MG63 (cell line): Measurements from ENCODE around the gene KCNJ6. TPM values are rescaled to one million over a fixed set of nuclear protein-coding genes. Genes with fewer than 3 reads are reported as not detected.
"Not testable (repeated sequence)": the region's sequence is repeated elsewhere in the genome, so short reads cannot be mapped to it uniquely, and the experiment has no call there.

Source experiments
- DNase-seq: peaks from one replicate; pipeline ENCODE4 v3.0.0-alpha.2; 2020
- H3K27me3 ChIP-seq: fragments of 250-450 bp; sonication (Bioruptor Pico); 2 replicates; pipeline ENCODE4 v1.5.1; 2020; ENCODE audit warnings: mild to moderate bottlenecking, moderate library complexity
- H3K36me3 ChIP-seq: fragments of 250-450 bp; sonication (Bioruptor Pico); 2 replicates; pipeline ENCODE4 v1.5.1; 2020; ENCODE audit warnings: mild to moderate bottlenecking, moderate library complexity
- H3K4me3 ChIP-seq: fragments of 250-450 bp; sonication (Bioruptor Pico); 2 replicates; pipeline ENCODE4 v1.5.1; 2020; ENCODE audit warnings: mild to moderate bottlenecking, moderate library complexity
- H3K9me3 ChIP-seq: fragments of 250-450 bp; sonication (Bioruptor Pico); 2 replicates; pipeline ENCODE4 v1.5.1; 2020; ENCODE audit warnings: mild to moderate bottlenecking, moderate library complexity
- total RNA-seq: library from RNA; depleted of rRNA; stranded (reverse); fragments of >200 nt; shearing (Covaris generic); gene quantifications from 2 replicates; pipeline ENCODE4 v1.2.3, GENCODE V29; 2014; ENCODE audit warnings: low replicate concordance

Gene KCNJ6
- total RNA-seq, 1 experiment from 2014 or later = not detected

- Histone ChIP-seq H3K27me3 (no peaks in the 10 kb centered on the region), H3K4me3 (no peak overlapping the region), H3K9me3 (no peaks in the 10 kb centered on the region), H3K36me3 (no peaks in the 10 kb centered on the region)
- no peak for DNase-seq
Observed at GRCh38 chr21:37671381-37671780, 244.9 kb downstream of the KCNJ6 start.

- no peak overlapping the region for H3K4me3 ChIP-seq
- no peak for DNase-seq
Observed at GRCh38 chr21:37670883-37671282, 245.4 kb downstream of the KCNJ6 start.

GRCh38 chr21:37669249-37669648 is 247.0 kb downstream of the KCNJ6 start:
- Histone ChIP-seq H3K4me3 (no peak overlapping the region), H3K9me3 (no peaks in the 10 kb centered on the region), H3K27me3 (no peaks in the 10 kb centered on the region), H3K36me3 (no peaks in the 10 kb centered on the region)
- no peak for DNase-seq

More at GRCh38 chr21:37670883-37671282, 245.4 kb downstream of the KCNJ6 start:
- no peaks in the 10 kb centered on the region for H3K9me3 ChIP-seq
- no peaks in the 10 kb centered on the region for H3K27me3 ChIP-seq
- H3K36me3 ChIP-seq = no peaks in the 10 kb centered on the region

- H3K4me3 ChIP-seq = no peak overlapping the region
- no peak for DNase-seq
- no peaks in the 10 kb centered on the region for H3K9me3 ChIP-seq
- H3K36me3 ChIP-seq = no peaks in the 10 kb centered on the region
- no peaks in the 10 kb centered on the region for H3K27me3 ChIP-seq
Observed at GRCh38 chr21:37668462-37669239, 247.6 kb downstream of the KCNJ6 start.

GRCh38 chr21:37667380-37667779 is 248.9 kb downstream of the KCNJ6 start:
- H3K36me3 ChIP-seq = no peaks in the 10 kb centered on the region
- no peak for DNase-seq
- no peak overlapping the region for H3K4me3 ChIP-seq

DNA sequence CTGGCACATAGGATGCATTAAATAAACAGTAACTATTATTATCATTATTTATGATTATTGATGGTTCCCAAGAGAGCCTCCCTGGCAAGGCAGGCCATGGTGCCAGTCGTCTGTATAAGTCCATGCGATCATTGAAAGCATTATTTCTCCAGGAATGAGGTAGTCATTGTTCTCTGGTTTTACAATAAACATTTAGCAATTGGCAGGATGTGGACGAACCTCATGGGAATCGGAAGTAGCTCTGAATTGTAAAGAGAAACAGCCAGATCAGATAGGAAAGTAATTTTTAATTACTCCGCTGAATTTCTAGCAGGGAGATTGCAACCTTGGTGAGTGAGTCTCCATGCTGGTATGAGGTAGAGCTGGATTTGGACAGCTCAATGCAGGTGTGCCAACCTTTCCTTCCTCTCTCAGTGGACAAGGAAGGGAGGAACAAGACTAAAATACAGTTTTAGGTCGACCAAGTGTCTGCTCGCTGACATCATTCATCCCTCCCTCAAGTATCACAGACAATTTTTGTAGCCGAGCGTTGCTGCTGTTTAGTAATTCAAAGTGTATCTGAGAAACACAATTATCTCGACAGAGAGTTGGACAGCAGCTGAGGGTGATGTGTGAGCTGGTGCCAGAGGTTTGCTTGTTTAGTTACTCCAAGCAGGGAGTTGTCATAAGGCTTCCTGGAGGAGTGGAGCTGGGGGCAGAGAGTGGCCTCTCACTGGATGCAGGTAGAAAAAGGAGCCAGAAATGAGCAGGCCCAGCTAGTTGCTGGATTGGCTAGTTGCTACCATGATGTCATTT is 250.8 kb downstream of the KCNJ6 start:
- H3K36me3 ChIP-seq = no peaks in the 10 kb centered on the region
- no peaks in the 10 kb centered on the region for H3K27me3 ChIP-seq
- DNase-seq = no peak
- H3K9me3 ChIP-seq = no peaks in the 10 kb centered on the region
- H3K4me3 ChIP-seq = no peak overlapping the region

More at GRCh38 chr21:37667380-37667779, 248.9 kb downstream of the KCNJ6 start:
- Histone ChIP-seq H3K27me3 (no peaks in the 10 kb centered on the region), H3K9me3 (no peaks in the 10 kb centered on the region)

- not testable (repeated sequence) for H3K4me3 ChIP-seq, H3K27me3 ChIP-seq, H3K36me3 ChIP-seq, H3K9me3 ChIP-seq, DNase-seq
Observed at GRCh38 chr21:37662227-37662626, 254.0 kb downstream of the KCNJ6 start.

DNA sequence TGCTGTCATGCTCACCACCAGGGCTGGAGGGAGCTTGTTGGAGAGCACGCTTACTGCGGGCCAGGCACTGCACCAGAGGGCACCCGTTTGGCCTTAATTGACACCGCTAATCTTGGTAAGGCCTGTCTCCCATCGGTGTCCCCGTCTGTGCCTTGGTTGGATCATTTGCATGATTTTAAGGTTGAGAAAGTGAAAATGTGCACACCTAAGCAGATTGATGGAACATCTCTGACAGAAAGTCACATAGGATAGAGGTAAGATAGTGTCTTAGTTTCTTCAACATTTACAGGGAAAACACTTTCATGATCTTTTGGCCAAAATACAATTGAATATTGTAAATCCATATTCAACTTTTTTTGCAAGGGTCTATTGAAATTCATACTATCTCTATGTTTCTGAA is 255.5 kb downstream of the KCNJ6 start:
- H3K27me3 ChIP-seq = no peaks in the 10 kb centered on the region
- H3K4me3 ChIP-seq = no peak overlapping the region
- DNase-seq = no peak
- H3K9me3 ChIP-seq = no peaks in the 10 kb centered on the region
- no peaks in the 10 kb centered on the region for H3K36me3 ChIP-seq

- Histone ChIP-seq H3K4me3 (no peak overlapping the region), H3K36me3 (no peaks in the 10 kb centered on the region), H3K27me3 (no peaks in the 10 kb centered on the region), H3K9me3 (no peaks in the 10 kb centered on the region)
- no peak for DNase-seq
Observed at GRCh38 chr21:37659874-37660273, 256.4 kb downstream of the KCNJ6 start.

DNA sequence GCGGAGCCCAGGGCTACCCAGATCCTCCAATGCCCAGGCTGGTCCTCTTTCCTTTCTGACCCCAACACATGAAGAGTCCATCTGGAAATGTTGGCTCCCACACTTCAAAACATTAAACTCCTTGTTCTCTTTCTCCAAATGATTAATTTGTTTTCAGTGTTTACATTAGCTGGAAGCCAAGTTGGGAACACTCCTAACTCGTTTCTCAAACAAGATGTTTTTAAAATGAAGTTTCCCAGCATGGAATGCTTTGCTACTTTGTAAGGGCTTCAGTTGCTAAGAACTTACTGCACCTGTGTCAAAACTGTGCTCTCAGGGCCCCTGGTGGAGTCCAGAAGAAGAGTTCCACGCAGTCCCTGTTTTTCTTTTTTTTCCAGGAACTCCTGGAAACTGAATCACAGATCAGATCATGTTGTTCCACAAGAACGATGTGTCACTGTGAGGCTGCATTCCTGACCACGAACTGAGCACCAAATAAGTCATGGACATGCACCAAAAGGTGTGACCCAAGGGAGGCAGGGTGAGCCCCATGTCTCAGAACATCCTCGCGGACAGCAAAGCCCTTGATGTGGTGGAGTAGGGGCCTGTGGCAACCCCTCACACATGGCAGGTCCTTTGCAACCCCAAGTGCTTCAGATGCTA is 257.3 kb downstream of the KCNJ6 start:
- Histone ChIP-seq H3K27me3 (no peaks in the 10 kb centered on the region), H3K4me3 (no peak overlapping the region), H3K36me3 (no peaks in the 10 kb centered on the region), H3K9me3 (no peaks in the 10 kb centered on the region)
- peak; percentile 15 for DNase-seq

- no peaks in the 10 kb centered on the region for H3K9me3 ChIP-seq
- no peak overlapping the region for H3K4me3 ChIP-seq
- no peaks in the 10 kb centered on the region for H3K36me3 ChIP-seq
- DNase-seq = no peak
- no peaks in the 10 kb centered on the region for H3K27me3 ChIP-seq
Observed at GRCh38 chr21:37658121-37658816, 258.0 kb downstream of the KCNJ6 start.

DNA sequence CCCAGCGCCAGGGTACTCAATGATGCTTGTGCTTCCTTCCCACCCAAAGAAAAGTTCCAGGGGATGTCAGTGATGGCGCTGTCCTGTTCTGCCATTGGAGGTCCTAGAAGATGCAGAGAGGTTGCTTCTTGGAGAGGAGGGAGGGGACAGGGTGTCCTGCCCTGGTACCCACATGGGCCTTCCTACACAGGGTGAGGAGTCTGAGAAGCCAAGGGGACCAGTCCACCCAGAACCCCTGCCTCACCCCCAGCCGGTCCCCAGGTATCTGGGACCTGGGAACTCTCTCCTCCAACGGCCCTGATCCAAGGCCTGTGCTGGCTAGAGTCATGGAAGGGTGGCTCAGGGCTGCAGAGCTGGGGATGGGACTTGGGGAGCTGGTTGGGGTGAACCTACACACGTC is 259.4 kb downstream of the KCNJ6 start:
- no peaks in the 10 kb centered on the region for H3K9me3 ChIP-seq
- DNase-seq = no peak
- H3K36me3 ChIP-seq = no peaks in the 10 kb centered on the region
- H3K27me3 ChIP-seq = 0 out of 2 replicates have a peak, but pooled peaks cover 5% of the 10 kb centered on the region
- no peak overlapping the region for H3K4me3 ChIP-seq

GRCh38 chr21:37655611-37656300 is 260.5 kb downstream of the KCNJ6 start:
- H3K9me3 ChIP-seq = no peaks in the 10 kb centered on the region
- no peaks in the 10 kb centered on the region for H3K36me3 ChIP-seq
- no peak overlapping the region for H3K4me3 ChIP-seq
- no peak for DNase-seq
- 0 out of 2 replicates have a peak, but pooled peaks cover 5% of the 10 kb centered on the region for H3K27me3 ChIP-seq

GRCh38 chr21:37654596-37654995 is 261.7 kb downstream of the KCNJ6 start:
- no peak for DNase-seq
- Histone ChIP-seq H3K4me3 (no peak overlapping the region), H3K27me3 (0 out of 2 replicates have a peak, but pooled peaks cover 5% of the 10 kb centered on the region), H3K36me3 (no peaks in the 10 kb centered on the region), H3K9me3 (no peaks in the 10 kb centered on the region)

DNA sequence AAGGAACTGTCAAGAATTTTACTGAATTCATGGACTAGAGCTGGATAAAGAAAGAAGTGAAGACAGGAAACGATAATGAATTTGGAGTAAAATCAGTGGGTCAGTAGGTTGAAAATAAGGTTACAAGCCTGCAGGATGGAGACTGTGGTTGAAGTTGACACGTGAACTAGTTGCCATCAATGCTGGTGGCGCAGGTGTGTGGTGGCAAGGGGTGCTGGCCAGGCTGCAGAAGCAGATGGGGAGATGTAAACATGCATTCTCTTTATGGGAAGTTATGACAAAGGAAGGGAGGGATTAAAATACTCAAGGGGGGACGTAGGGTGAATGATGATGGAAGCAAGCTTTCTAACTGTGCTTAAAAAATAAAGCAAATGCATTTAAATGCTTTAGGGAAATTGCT is 263.1 kb downstream of the KCNJ6 start:
- no peak for DNase-seq
- 0 out of 2 replicates have a peak, but pooled peaks cover 5% of the 10 kb centered on the region for H3K27me3 ChIP-seq
- no peak overlapping the region for H3K4me3 ChIP-seq
- H3K9me3 ChIP-seq = no peaks in the 10 kb centered on the region
- H3K36me3 ChIP-seq = no peaks in the 10 kb centered on the region

DNA sequence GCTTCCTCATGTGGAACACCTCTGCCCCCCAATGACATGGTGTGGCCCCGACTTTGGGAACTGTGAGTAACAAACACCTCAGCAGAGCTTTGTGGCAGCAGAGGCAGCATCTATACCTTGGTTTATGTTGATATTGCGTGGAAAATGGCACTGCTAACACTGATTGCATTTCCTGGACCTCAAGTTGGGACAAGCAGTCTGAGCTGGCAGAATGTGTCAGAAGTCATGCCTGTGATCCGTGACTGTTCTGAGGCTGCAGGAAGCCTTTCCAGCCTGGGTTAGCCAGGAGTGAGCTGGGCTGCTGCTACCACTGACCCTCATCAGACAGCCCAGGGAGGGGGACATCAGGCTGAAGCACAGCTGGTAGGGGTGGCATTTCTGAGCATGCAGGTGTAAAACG is 268.5 kb downstream of the KCNJ6 start:
- H3K27me3 ChIP-seq = 0 out of 2 replicates have a peak, but pooled peaks cover 1% of the 10 kb centered on the region
- no peaks in the 10 kb centered on the region for H3K36me3 ChIP-seq
- H3K9me3 ChIP-seq = no peaks in the 10 kb centered on the region
- no peak overlapping the region for H3K4me3 ChIP-seq
- DNase-seq = no peak
